K562 treated with DMSO at 1 percent for 4 hours (cell line): ENCODE results near the gene PCDHGA11. TPM values are rescaled to one million over a fixed set of nuclear protein-coding genes. Genes with fewer than 3 reads are reported as not detected.

Source experiments
- total RNA-seq: library from RNA; unstranded; fragments of 300-600 nt; gene quantifications from 2 replicates; pipeline ENCODE4 v1.2.3, GENCODE V29; 2022; ENCODE audit not compliant: insufficient read depth

The PCDHGA11 gene
- not detected in 2 replicates for total RNA-seq

GRCh38 chr5:141420855-141421488 lies at the start of gene PCDHGA11:
PCDHGA11 (plus strand) TSS chr5:141421051; CDS start chr5:141421228, 177 bp downstream.

GRCh38 chr5:141373673-141374317 lies 47.1 kb upstream of the PCDHGA11 start, which contains the start of gene PCDHGA6:
PCDHGA6 (plus strand) TSS chr5:141373891; CDS start chr5:141374084, 193 bp downstream.

GRCh38 chr5:141382469-141383294 lies 38.2 kb upstream of the PCDHGA11 start, which contains the start of gene PCDHGA7:
PCDHGA7 (plus strand) TSS chr5:141382742; CDS start chr5:141382900, 158 bp downstream.

DNA sequence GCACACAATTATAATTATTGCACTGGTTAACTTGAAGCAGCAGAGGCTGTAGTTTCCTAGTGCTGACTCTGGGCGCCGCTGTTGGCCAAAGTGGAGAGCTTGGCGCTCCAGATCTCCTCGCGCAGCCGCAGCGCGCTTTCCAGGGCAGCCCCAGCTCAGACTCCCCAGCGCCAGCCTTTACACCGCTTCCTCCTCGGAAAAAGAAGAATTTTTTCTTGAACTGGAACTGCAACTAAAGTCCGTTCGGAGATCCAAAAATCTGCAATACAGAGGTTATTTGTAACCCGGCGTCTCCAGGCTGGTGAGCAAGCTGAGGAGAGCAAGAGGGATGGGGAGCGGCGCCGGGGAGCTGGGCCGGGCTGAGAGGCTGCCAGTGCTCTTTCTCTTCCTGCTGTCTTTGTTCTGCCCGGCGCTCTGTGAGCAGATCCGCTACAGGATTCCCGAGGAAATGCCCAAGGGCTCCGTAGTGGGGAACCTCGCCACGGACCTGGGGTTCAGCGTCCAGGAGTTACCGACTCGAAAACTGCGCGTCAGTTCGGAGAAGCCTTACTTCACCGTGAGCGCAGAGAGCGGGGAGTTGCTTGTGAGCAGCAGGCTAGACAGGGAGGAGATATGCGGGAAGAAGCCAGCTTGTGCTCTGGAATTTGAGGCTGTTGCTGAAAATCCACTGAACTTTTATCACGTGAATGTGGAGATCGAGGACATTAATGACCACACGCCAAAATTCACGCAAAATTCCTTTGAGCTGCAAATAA lies 33.1 kb upstream of the PCDHGA11 start, which contains the start of gene PCDHGB4:
Gene PCDHGB4, plus strand, starts transcription at position 142 of the 755 bp plus-strand sequence. Its CDS starts 187 bp downstream, at position 329.

DNA sequence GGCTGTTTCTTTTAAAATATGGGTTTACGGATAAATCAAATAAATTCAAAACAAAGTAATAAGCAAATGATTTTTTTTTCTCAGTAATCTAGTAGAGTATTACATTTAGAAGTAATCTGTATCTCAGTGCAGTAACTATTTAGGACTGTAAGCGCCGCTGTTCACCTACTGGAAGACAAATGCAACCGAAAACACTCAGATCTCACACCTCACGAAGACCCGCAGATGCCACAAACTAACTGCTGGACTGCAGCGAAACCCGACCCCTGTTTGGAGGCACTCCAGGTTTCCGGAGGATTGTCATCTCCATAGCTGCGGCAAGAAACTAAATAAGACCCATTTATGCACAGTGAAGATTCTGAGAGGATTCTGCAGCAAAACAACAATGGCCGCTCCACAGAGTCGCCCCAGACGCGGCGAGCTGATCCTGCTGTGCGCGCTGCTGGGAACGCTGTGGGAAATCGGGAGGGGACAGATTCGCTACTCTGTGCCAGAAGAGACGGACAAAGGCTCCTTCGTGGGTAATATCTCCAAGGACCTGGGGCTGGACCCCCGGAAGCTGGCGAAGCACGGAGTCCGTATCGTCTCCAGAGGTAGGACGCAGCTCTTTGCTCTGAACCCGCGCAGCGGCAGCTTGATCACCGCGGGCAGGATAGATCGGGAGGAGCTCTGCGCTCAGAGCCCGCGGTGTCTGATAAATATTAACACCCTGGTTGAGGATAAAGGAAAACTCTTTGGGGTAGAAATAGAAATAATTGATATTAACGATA lies 28.2 kb upstream of the PCDHGA11 start, which contains the start of gene PCDHGA8:
Gene PCDHGA8, plus strand, starts transcription at position 205 of the 770 bp plus-strand sequence. Its CDS starts 181 bp downstream, at position 386.

DNA sequence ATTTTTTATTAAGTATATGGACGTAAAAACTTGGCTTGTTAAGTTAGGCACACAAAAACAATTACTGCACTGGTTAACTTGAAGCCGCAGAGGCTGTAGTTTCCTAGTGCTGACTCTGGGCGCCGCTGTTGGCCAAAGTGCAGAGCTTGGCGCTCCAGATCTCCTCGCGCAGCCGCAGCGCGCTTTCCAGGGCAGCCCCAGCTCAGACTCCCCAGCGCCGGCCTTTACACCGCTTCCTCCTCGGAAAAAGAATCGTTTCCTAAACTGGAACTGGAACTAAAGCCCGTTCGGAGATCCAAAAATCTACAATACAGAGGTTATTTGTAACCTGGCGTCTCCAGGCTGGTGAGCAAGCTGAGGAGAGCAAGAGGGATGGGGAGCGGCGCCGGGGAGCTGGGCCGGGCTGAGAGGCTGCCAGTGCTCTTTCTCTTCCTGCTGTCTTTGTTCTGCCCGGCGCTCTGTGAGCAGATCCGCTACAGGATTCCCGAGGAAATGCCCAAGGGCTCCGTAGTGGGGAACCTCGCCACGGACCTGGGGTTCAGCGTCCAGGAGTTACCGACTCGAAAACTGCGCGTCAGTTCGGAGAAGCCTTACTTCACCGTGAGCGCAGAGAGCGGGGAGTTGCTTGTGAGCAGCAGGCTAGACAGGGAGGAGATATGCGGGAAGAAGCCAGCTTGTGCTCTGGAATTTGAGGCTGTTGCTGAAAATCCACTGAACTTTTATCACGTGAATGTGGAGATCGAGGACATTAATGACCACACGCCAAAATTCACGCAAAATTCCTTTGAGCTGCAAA lies 22.9 kb upstream of the PCDHGA11 start, which contains the start of gene PCDHGB5:
Gene PCDHGB5, plus strand, starts transcription at position 192 of the 796 bp plus-strand sequence. Its CDS starts 181 bp downstream, at position 373.

DNA sequence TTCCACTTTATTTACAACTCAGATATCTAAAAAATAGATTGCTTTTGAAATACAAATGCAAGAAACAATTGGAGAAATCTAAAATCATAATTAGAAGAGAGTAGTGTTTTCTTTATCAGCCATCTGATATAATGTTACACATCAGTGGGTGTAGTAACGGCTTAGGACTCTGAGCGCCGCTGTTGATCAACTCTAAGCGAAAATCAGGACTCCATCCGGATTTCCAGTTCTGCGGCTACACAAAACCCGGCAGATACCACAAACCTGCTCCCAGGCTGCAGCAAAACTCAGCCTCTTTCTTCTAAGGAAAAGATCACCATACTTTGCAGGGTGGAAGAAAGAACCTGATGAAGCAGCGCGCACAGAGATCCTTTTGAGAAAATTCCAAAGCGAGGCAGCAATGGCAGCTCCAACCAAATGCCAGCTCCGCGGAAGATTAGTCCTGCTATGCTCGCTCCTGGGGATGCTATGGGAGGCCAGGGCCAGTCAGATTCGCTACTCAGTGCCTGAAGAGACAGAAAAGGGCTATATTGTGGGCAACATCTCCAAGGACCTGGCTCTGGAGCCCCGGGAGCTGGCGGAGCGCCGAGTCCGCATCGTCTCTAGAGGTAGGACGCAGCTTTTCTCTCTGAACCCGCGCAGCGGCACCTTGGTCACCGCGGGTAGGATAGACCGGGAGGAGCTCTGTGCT lies 18.2 kb upstream of the PCDHGA11 start, which contains the start of gene PCDHGA9:
Gene PCDHGA9, plus strand, starts transcription at position 226 of the 691 bp plus-strand sequence. Its CDS starts 175 bp downstream, at position 401.

DNA sequence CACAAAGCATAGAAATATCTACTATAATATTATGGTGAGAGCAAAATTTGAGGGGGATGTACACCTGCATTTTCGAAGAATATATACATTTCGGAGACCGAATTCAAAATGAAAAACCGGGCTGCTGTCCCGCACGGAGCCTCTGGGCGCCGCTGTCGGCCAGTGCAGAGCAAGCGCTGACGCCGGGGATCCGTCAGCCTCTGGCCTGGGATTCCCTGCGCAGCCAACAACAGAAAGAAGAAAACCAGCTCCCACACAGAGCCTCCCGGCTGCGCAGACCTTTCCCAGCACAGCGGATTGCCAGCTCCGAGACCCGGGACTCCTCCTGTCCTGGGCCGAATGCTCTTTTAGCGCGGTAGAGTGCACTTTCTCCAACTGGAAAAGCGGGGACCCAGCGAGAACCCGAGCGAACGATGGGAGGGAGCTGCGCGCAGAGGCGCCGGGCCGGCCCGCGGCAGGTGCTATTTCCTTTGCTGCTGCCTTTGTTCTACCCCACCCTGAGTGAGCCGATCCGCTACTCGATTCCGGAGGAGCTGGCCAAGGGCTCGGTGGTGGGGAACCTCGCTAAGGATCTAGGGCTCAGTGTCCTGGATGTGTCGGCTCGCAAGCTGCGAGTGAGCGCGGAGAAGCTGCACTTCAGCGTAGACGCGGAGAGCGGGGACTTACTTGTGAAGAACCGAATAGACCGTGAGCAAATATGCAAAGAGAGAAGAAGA lies 12.9 kb upstream of the PCDHGA11 start, which contains the start of gene PCDHGB6:
Gene PCDHGB6, plus strand, starts transcription at position 232 of the 716 bp plus-strand sequence. Its CDS starts 182 bp downstream, at position 414.

DNA sequence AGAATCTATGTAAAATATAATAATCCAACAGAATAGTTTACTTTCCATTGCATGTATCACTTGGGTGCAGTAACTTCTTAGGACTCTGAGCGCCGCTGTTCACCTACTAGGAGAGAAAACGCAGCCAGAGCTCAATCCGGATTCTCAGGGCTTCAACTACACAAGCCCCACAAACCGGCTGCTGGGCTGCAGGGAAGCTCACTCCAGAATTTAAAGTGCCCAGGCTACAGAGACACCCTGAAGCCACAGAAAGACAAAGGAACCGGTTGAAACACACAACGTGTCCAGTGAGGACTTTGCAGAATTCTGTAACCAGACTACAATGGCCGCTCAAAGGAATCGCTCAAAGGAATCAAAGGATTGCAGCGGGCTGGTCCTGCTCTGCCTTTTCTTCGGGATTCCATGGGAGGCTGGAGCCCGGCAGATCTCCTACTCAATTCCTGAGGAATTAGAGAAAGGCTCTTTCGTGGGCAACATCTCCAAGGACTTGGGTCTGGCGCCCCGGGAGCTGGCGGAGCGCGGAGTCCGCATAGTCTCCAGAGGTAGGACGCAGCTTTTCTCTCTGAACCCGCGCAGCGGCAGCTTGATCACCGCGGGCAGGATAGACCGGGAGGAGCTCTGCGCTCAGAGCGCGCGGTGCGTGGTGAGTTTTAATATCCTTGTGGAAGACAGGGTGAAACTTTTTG lies 7.9 kb upstream of the PCDHGA11 start, which contains the start of gene PCDHGA10:
Gene PCDHGA10, plus strand, starts transcription at position 134 of the 686 bp plus-strand sequence. Its CDS starts 189 bp downstream, at position 323.

GRCh38 chr5:141417494-141418172 lies 3.2 kb upstream of the PCDHGA11 start, which contains the start of gene PCDHGB7:
PCDHGB7 (plus strand) TSS chr5:141417677; CDS start chr5:141417860, 183 bp downstream.

DNA sequence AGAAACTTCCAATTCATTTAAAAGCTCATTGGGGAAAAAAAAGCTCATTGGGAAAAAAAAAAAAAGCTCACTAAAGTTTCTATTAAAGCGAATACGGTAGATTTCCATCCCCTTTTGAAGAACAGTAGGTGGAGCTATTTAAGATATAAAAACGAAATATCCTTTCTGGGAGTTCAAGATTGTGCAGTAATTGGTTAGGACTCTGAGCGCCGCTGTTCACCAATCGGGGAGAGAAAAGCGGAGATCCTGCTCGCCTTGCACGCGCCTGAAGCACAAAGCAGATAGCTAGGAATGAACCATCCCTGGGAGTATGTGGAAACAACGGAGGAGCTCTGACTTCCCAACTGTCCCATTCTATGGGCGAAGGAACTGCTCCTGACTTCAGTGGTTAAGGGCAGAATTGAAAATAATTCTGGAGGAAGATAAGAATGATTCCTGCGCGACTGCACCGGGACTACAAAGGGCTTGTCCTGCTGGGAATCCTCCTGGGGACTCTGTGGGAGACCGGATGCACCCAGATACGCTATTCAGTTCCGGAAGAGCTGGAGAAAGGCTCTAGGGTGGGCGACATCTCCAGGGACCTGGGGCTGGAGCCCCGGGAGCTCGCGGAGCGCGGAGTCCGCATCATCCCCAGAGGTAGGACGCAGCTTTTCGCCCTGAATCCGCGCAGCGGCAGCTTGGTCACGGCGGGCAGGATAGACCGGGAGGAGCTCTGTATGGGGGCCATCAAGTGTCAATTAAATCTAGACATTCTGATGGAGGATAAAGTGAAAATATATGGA lies 9.7 kb downstream of the PCDHGA11 start, which contains the start of gene PCDHGA12:
Gene PCDHGA12, plus strand, starts transcription at position 176 of the 782 bp plus-strand sequence. Its CDS starts 253 bp downstream, at position 429.

Other genes with a start within 250 kb of the PCDHGA11 start
- not detected in 2 replicates for gene PCDHB7, start 248.4 kb upstream of the PCDHGA11 start, total RNA-seq
- gene PCDHB8, start 243.3 kb upstream of the PCDHGA11 start, total RNA-seq, result not detected in 2 replicates
- gene PCDHB16, start 238.7 kb upstream of the PCDHGA11 start, total RNA-seq, result not detected in 2 replicates
- not detected in 2 replicates for gene PCDHB9, start 233.9 kb upstream of the PCDHGA11 start, total RNA-seq
- gene PCDHB10, start 228.7 kb upstream of the PCDHGA11 start, total RNA-seq, result not detected in 2 replicates
- not detected in 2 replicates for gene PCDHB11, start 221.4 kb upstream of the PCDHGA11 start, total RNA-seq
- gene PCDHB12, start 212.3 kb upstream of the PCDHGA11 start, total RNA-seq, result not detected in 2 replicates
- gene PCDHB13, start 207.1 kb upstream of the PCDHGA11 start, total RNA-seq, result not detected in 2 replicates
- gene PCDHB14, start 197.7 kb upstream of the PCDHGA11 start, total RNA-seq, result not detected in 2 replicates
- gene PCDHB15, start 175.7 kb upstream of the PCDHGA11 start, total RNA-seq, result not detected in 2 replicates
- not detected in 2 replicates for gene SLC25A2, start 117.0 kb upstream of the PCDHGA11 start, total RNA-seq
- 87.4 and 92.8 TPM in 2 replicates for gene TAF7, start 100.3 kb upstream of the PCDHGA11 start, total RNA-seq
- gene PCDHGA1, start 90.5 kb upstream of the PCDHGA11 start, total RNA-seq, result 0.37 TPM in 1 of 2 replicates, not detected in the other
- 0.12 TPM in 1 of 2 replicates, not detected in the other for gene PCDHGA2, start 82.3 kb upstream of the PCDHGA11 start, total RNA-seq
- gene PCDHGA3, start 77.2 kb upstream of the PCDHGA11 start, total RNA-seq, result 0.46 TPM in 1 of 2 replicates, not detected in the other
- not detected in 2 replicates for gene PCDHGB1, start 71.0 kb upstream of the PCDHGA11 start, total RNA-seq
- 0.42 and 0.76 TPM in 2 replicates for gene PCDHGA4, start 66.0 kb upstream of the PCDHGA11 start, total RNA-seq
- gene PCDHGB2, start 61.1 kb upstream of the PCDHGA11 start, total RNA-seq, result 0.48 and 0.70 TPM in 2 replicates
- 0.16 TPM in 1 of 2 replicates, not detected in the other for gene PCDHGA5, start 56.9 kb upstream of the PCDHGA11 start, total RNA-seq
- 0.51 and 0.74 TPM in 2 replicates for gene PCDHGB3, start 50.8 kb upstream of the PCDHGA11 start, total RNA-seq
- gene PCDHGA6, start 47.2 kb upstream of the PCDHGA11 start, total RNA-seq, result 0.27 and 0.35 TPM in 2 replicates
- not detected in 2 replicates for gene PCDHGA7, start 38.3 kb upstream of the PCDHGA11 start, total RNA-seq
- 0.21 TPM in 1 of 2 replicates, not detected in the other for gene PCDHGB4, start 33.4 kb upstream of the PCDHGA11 start, total RNA-seq
- 0.24 TPM in 1 of 2 replicates, not detected in the other for gene PCDHGA8, start 28.4 kb upstream of the PCDHGA11 start, total RNA-seq
- not detected in 2 replicates for gene PCDHGB5, start 23.1 kb upstream of the PCDHGA11 start, total RNA-seq
- gene PCDHGA9, start 18.3 kb upstream of the PCDHGA11 start, total RNA-seq, result not detected in 2 replicates
- gene PCDHGB6, start 13.0 kb upstream of the PCDHGA11 start, total RNA-seq, result not detected in 2 replicates
- not detected in 2 replicates for gene PCDHGA10, start 8.1 kb upstream of the PCDHGA11 start, total RNA-seq
- not detected in 2 replicates for gene PCDHGB7, start 3.4 kb upstream of the PCDHGA11 start, total RNA-seq
- not detected in 2 replicates for gene PCDHGA12, start 9.5 kb downstream of the PCDHGA11 start, total RNA-seq
- gene PCDHGC3, start 54.9 kb downstream of the PCDHGA11 start, total RNA-seq, result not detected in 2 replicates
- gene PCDHGC4, start 64.0 kb downstream of the PCDHGA11 start, total RNA-seq, result not detected in 2 replicates
- gene PCDHGC5, start 68.0 kb downstream of the PCDHGA11 start, total RNA-seq, result not detected in 2 replicates
- gene DIAPH1, start 197.9 kb downstream of the PCDHGA11 start, total RNA-seq, result 152 and 168 TPM in 2 replicates
- 85.2 and 117 TPM in 2 replicates for gene HDAC3, start 215.8 kb downstream of the PCDHGA11 start, total RNA-seq
- 10.2 and 10.3 TPM in 2 replicates for gene RELL2, start 215.9 kb downstream of the PCDHGA11 start, total RNA-seq
- 11.2 and 13.6 TPM in 2 replicates for gene FCHSD1, start 230.4 kb downstream of the PCDHGA11 start, total RNA-seq